GM19395 (cell line): ENCODE data around the gene CDYL.
A peak's percentile ranks its signal among the peaks of the same experiment; 100 is the strongest.

Experiments
- ATAC-seq: cut with Tn5 transposase; IDR thresholded peaks from one replicate; pipeline ENCODE4 v1.9.1; 2021; ENCODE audit warnings: mild to moderate bottlenecking, moderate library complexity; ENCODE audit not compliant: unreplicated experiment

Gene CDYL

DNA sequence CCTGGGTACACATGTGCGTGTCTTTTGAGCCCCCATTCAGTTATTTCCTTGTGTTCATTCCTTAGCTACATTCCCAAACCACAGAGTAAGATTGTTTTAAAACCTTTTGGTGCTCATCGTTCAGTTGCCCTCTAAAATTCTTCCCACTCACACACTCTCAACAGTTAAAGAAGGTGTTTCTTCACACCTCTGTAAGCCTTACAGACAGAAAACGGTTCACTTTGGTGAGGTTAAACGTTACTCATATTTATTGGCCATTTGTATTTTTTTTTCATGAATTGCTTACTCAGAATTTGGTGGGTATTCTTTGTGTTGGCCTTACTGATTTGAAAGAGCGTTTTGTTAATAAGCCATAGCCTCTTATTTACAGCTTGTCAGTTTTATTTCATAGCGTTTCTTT, 97.7 kb downstream of the CDYL start:
- no peak for ATAC-seq

GRCh38 chr6:4879741-4880275, 103.6 kb downstream of the CDYL start:
- ATAC-seq: peak; percentile 88

DNA sequence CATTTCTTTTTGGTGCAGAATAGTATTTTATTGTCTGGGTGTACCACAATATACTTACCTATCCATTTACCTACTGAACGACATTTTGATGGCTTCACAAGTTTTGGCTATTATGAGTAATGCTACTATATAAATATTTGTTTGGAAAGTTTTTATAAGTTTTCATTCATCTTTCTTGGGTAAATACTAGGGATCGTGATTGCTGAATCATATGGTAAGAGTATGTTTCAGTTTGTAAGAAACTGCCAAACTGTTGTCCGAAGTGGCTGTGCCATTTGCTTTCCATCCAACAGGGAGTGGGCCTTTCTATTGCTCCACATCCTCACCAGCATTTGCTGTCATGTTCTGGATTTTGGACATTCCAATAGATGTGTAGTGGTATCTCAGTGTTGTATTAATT, 104.2 kb downstream of the CDYL start:
- no peak for ATAC-seq

GRCh38 chr6:4883298-4883697, 107.1 kb downstream of the CDYL start:
- ATAC-seq: no peak

- peak; percentile 22 for ATAC-seq
Measured at GRCh38 chr6:4884646-4885340, 108.6 kb downstream of the CDYL start.

GRCh38 chr6:4885341-4885933, 109.2 kb downstream of the CDYL start:
- peak; percentile 51 for ATAC-seq

DNA sequence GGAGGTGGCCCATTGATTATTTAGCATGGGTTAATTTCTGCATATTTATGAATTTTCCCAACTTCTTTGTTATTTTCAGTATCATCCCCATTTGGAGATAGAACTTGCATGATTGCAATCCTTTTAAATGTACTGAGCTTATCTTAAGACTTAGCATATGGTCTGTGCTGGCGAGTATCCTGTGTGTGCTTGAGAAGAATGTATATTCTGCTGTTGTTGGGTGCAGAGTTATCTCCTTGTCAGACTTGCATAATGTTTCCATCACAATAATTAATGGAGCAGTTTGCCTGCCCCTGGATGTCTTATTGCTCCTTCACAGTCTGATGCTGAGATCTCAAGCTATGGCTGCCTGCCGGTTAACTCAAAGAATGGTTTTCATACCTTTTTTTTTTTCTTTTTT, 112.6 kb downstream of the CDYL start:
- no peak for ATAC-seq

GRCh38 chr6:4889701-4890100, 113.5 kb downstream of the CDYL start:
- no peak for ATAC-seq

DNA sequence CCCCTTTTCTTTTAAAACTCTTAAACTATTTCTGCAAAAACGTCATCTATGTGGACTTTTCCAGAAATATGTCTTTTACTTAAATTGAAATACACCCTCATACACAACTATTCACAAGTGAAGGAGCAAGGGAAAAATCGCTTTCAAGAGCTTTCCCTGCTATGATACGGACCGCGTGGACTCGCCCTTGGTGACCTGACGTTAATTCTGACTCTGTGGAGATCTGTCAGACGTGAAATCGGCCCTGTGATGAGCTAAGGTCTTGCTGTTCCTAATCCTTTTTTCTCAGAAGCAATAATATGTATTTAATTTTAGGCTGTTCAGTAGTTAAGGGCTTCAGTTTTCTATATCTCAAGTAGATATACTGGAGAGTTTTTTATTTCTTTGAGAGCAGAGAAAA, 114.0 kb downstream of the CDYL start:
- no peak for ATAC-seq

DNA sequence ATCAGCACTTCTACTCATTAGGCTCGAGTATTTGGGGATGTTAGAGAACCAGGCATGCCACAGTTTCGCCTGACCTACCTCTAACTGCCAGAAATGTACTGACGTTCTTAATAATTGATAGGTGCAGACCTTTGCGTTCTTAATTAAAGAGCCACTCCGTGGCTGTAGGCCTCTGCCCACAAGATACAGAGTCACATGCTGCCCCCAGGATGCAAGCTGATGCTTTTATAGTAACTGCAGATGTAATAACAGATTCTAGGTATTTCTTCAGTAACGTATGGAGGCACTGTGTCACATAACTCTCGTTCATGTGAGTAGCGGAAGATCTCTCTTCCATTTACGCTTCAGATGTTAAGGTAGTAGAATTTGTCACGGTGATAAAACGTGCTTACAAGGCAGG, 114.4 kb downstream of the CDYL start:
- ATAC-seq: no peak

GRCh38 chr6:4891141-4891540, 114.9 kb downstream of the CDYL start:
- no peak for ATAC-seq

DNA sequence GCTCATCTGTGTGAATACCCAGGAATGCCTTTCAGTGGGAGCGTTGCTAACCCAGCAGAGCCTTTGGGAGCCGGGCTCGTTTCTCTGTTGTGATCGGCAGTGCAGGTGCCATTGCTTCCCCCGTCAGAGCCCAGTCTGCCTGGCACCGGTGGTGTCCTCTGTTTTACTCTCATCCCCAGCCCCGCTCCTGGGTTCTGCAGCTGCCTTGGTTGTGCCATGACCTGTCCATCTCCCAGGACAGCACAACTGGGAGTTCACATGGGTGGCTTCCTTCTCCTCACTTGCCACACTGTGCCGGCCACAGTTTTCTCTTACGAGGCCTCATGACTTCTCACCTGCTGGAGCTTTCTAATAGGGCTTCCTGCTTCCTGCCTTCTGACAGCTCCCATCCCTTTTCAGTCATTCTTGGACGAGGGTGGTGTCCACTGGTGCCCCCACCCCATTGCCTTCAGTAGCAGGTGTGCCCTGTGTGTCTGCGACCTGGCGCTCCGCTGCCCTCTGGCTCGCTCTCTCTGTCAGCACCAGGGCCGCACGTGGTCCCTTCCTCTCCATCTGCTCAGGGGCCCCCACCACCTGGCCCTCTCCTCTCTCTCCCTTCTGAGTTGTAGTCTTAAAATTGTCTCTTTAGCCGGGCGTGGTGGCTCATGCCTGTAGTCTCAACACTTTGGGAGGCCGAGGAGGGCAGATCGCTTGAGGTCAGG, 116.7 kb downstream of the CDYL start:
- no peak for ATAC-seq

GRCh38 chr6:4894049-4894448, 117.8 kb downstream of the CDYL start:
- ATAC-seq: no peak

DNA sequence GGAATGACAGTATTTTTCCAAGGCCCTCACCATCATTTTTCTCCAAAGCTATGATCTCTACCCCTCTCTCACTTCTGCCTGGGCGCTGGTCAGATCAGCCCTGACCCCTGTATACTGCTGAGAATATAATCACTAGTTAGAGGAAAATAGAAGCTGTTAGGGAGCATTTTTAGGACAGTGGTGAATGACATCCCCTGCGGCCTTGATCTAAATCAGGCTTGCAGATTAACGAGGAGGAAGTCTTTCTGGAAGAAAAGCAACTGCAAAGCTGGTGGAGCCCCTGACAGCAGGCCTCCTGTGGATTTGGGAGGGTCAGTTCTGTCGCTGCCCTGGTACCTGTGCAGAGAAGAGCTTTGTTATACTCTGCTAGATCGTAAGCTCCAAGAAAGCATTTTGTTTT, 119.8 kb downstream of the CDYL start:
- no peak for ATAC-seq

DNA sequence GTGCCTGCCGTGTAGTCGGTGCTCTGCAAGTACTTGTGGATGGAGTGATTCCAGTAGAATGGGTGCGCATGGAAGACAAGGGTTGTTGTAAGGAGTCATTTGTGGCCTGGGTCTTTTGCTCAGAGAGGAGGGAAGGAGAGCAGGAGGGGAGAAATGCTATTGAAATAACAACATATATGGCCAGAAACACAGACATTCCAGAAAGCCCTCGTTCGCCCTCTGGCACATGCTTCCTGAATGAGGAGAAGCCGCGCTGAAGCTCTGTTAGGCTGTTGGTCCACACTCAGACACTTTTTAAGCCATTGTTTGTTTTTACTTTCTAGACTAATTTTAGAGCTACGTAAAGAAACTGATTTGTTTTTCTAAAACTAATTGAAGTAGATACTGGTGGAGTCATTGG, 120.2 kb downstream of the CDYL start:
- ATAC-seq: no peak

DNA sequence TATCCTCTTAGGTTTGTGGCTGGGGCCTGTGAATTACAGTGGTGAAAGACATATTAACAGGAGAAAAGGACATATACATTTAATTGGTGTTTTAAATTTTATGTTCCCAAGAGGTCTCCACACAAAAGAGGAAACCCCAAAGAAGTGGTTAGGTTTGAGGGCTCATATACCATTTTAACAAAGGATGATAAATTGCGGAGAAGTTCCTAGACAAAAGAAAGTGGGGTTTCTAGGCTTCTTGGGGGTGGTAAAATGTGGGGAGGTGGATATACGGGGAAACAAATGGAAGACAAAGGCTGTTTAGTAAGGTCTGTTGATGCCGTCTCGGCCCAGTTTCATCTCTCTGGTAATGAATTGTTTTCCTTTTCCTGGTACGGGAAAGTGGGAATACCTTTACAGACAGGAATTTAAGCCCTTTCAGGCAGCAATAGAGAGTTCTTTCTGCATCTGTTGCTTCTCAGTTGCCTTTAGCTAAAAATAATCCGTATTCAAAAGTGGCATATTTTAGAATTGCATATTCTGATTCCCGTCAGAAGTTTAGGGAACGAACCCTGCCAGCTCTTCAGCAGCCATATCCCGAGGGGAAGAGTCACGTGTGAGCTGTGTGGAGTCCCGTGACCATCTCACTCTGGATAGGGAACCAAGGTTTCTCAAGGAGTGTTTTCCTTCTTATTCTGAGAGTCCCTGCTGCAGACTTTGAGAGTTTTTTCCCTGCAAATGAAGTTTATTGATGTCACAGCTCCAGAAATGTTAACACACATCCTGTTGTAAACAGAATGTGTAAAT, 123.2 kb downstream of the CDYL start:
- no peak for ATAC-seq

DNA sequence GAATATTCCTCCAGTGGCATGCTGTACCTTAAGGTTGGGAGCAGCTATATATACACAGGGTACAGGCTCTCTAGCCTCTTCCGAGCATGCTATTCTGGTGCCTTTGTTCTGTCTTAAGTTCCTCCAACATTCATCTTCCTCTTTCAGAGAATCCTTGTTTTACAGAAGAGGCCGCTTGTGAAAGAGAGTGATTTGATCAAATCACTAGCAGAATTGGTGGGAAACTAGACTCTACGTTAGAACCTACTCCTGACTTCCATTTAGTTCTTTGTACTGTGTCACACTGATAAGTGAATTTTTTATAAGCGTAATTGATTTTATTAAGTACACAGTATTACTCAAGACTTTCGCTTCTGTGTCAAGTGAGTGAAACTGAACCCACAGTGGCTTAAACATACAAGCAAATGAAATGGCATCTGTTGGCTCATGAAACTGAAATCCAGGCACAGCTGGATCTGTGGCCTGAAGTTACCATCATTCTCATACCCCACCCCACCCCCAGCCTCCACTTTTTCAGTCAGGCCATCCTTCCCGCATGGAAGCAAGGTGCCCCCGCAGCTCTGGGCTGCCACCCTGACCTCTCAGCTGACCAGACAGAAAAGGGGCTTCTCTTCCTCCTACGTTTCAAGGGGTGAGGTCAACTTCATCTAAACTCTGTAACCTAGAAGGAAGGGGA, 125.3 kb downstream of the CDYL start:
- ATAC-seq: peak; percentile 91

GRCh38 chr6:4902363-4902762, 126.2 kb downstream of the CDYL start:
- ATAC-seq: no peak

DNA sequence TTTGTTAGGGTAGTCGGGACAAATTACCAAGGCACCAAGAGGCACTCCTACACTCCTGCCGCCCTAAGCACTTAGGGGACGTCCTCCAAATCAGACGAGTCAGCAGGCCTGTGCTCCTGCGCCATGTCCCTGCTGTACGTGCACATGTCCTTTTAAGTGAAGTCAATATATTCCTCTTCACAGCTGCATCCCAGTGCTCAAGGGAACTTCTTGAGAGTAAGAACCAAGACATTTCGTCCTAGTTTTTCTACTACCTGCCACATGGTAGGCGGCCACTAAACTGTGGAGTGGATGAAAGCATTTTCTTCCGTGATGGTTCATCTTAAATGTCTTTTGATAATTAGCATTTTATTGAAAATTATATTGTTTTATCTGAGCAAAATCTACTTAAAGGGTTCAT, 126.9 kb downstream of the CDYL start:
- ATAC-seq: no peak

DNA sequence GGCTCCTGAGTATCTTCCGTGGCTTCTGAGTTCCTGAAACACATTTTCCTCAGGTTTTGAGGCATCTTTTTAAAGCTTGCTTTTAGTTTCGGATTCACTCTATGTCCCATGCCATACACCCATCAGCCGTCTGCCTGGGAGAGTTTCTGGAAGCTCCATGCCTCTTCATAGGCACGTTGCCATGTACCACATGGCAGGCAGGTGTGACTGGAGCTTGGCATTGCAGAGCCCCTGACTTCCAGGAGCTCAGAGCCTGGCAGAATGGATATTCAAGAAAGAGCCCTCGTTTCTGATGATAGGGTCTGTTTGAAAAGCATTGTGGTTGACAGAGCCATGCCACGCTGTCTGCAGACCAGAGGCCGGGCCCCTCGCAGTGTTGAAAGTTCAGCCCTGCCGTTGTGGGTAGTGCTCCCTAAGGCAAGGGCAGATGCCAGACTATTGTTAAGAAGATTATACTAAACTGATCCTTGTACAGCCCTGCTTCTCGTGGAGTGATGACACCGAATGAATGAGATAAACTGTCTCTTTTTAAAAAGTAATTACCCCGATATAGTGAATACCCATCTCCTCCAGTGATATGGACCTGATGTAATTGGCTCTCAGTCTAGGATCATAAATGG, 127.7 kb downstream of the CDYL start:
- ATAC-seq: no peak
